NCI-H2081 treated with DMSO at 0.1 percent for 48 hours (cell line): ENCODE data around the gene HNRNPR.
A peak's percentile ranks its signal among the peaks of the same experiment; 100 is the strongest.
"Not testable (repeated sequence)": the region's sequence is repeated elsewhere in the genome, so short reads cannot be mapped to it uniquely, and the experiment has no call there.

Experiments
- DNase-seq: peaks from one replicate; lab custom pipeline; 2025; lab: John Stamatoyannopoulos, UW

Gene HNRNPR

DNA sequence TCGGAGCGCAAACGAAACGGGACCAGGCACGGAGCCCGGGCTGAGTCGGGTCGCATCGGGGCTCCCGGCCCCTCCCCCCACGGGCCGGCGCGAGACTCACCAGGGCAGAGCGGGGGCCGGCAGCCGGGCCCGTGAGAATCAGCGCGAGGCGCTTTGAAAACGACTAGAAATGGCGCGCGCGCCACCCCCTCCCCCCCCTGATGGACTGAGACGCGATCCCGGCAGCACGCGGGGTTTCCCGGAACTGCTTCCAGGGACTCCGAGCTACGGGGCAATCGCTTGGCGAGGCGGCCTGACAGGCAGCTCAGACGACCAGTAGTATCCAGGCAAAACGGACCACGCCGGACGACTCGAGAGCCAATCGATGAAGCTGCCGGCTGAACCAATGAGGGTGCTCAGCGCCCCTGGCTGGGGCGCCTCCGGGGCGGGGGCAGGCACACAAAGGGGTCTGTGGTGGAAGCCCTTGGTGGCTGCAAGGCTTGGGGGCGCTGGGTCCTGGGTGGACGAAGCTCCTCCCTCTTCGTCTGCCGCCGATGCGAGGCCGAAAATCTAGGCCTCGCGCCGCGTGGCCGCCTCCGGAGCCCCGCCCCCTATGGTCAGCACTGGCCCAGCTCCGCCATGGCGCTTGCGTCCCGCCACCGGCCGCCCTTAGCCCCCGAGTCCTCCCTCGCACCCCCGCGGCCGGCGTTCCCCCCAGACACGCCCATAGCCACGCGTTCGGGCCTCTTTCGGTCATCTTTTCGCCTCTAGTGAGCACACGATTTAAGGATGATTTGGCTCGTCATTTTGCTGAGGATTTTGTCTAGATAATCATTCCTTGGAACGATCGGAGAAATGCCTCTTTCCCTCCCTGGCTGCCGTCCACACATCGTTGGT is at the start of gene HNRNPR:
TSS of gene HNRNPR (minus strand) at position 174 of the 876 bp plus-strand sequence. CDS start 3,276 bp downstream, outside the sequence.
- peak; percentile 99 for DNase-seq

DNA sequence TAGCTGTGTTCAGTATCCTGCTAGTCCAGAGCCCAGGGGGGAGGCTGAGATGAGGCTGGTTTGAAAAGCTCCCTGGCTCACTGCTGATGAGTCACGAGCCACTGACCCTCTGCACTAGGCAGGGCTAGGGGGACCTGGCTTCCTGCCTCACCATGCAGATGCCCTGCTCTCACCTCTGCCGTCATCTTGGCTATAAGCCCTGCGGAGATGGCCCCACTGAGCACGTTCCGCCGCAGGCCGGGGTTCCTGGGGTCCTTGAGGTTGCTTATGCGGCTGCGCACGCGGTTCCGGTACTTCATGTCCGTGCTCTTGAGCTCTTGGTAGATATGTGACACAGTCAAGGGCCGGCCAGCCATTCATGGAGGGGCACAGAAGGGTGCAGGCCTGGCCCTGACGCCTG is 49.6 kb upstream of the HNRNPR start:
- no peak for DNase-seq

DNA sequence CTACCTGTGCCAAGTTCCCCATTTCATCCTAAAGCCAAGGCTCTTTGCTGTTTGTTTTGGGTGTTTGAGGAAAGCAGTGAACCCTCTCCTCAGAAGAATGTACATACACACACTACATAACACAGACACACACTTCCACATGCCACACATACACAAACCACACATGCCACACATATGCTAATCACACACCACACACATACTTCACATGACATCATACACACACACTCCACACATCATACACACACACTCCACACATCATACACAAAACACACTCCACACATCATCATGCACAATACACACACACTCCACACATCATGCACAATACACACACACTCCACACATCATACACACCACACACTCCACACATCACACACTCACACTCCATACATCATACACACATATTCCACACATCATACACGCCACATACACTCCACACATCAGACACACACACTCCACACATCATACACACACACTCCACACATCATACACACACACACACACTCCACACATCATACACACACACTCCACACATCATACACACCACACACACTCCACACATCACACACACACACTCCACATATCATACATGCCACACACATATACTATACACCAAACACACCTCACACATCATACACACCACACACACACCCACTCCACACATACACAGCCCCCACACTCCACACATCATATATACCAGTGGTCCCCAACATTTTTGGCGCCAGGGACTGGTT is 48.2 kb upstream of the HNRNPR start:
- DNase-seq = no peak

DNA sequence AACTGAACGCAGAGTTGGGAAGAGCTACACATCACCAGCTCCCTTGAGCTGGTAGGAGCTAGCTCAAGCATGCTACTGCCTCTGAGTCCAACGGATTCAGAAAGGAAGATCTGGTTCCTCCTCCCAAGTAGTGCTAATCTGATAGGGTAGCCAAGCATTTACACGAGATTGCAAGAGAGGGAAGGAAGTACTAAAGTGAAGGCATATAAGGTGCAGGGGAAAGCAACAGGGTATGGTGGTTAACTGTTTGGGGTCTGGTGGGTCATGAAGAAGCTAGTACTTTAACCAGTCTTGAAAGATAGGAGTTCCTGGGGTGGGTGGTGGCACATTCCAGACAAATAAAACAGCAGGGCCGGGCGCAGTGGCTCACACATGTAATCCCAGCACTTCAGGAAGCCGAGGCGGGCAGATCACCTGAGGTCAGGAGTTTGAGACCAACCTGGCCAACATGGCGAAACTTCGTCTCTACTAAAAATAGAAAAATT is 45.8 kb upstream of the HNRNPR start:
- DNase-seq = no peak

DNA sequence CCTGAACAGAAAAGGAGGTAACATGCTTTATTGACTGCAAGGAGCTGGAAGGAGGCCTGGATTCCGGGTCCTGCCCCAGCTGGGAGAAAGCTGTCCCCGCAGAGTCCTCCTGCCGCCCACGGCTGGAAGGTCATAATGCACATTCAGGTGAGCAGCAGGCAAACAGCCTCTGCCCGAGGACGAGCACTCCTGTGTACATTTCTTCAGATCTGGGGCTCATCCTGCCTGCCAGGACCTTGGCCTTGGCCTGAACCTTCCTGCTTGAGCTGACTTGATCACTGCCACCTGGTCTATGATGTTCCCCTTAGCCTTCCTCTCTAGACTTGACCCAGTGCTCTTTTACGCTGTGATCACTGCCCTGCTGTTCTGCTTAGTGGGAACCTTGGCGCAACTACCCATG is 43.4 kb upstream of the HNRNPR start:
- DNase-seq = no peak

DNA sequence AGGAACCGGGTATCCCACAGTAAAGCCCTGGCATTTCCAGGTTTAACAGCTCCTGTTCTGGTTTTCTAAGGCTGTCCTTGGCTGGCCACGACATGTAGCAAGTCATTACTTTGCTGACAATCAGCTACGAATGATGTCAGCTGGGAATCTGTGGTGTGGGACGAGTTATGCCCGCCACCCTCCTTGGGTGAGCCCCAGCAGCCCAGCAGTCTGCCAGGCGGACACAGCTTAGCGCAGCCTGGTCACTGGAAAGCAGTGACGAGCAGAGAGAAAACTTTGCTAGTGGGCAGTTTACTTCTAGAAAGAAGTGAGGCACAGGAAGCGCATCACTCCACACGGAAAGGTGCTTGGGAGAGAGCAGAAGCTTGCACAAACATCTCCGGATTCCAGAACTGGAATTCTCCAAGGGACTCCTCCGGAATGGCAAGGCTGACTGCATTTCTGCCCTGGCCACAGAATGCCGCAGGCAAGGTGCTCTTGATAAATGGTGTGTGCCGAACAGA is 41.1 kb upstream of the HNRNPR start:
- no peak for DNase-seq

DNA sequence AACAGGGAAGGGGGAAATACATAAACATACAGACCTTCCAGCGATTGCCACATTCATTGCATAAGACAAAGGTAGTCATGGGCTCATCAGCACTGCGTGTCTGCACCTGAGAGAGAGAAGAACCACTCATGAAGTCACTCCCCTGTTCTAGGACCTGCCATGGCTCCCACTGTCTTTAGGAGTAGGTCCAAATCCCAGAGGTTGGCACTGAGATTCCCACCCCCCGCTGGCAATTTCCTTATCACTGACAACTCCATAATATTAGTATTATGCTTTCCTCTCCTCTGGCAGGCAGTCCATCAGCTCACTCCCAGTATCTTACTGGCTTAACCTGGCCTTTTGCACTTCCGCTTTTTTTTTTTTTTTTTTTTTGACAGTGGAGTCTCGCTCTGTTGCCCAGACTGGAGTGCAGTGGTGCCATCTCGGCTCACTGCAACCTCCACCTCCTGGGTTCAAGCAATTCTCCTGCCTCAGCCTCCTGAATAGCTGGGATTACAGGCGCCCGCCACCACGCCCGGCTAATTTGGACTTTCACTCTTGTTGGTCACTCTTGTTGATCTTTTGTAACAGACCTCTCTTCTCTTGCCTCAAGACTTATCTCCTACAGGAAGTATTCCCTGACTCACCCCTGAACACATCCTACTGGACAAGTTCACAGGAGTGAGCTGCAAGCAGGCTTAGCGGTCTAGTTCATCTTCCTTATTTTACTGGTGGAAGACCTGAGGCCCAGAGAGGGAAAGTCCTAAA is 40.4 kb upstream of the HNRNPR start:
- DNase-seq = no peak

DNA sequence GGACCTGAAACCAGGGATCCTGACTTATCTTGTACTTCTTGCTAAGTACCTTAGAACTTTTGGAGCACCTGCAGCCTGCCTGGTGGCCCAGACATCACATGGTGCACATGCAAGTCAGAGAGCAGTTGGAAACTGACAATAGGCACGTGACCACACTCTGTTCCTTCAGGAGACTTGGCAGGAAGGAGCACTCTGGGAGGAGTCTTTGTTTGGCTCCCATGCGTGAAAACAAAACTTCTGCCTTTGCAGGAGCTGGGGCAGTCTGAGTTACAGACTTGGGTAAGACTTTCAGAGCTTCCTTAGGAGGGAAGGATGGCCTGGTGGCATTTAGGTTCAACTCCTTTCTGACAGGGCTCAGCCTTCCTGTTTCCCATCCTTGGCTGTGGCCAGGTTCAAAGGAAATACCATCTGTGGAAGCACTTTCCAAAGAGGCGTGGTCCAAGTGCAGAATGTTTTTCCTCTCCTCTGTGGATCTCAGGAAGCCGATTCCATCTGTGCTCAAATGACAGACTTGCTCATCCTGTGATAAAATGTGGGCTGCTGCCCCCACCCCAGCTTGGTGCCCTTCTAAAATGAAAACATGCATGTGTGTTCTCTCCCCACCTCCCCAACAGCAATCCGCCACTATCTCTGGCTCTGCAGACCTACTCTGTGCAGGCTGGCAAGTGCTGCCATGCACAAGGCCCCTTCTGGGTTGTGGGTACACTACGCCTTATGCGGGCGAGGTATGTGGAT is 39.7 kb upstream of the HNRNPR start:
- no peak for DNase-seq

DNA sequence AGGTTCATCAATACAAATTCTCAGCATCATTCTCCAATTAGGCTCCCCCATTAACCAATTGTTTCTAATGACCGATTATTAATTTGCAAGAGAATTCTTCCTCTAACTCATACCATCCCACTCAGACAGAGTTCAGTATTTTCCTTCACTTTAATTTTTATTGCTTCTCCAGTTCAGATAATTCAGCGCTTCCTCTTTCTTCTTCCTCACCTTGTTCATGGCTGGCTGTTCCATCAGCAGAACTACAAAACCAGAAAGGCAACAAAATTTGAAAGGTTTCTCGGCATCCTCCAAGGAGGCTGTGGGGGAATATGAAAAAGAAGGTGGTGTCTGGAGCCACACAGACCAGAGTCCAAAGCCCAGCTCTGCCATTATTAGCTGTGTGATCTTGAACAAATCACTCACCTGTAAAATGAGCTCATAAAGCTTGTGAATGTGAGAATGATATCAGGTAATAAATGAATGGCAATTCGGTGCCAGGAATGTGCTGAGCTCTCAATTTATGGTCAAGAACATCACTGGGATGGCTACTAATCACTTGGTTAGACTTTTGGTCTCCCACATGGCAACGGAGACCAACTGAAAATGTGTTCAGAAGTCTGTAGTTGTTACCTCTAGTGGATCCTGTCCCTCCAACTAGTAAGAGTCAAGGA is 37.3 kb upstream of the HNRNPR start:
- no peak for DNase-seq

DNA sequence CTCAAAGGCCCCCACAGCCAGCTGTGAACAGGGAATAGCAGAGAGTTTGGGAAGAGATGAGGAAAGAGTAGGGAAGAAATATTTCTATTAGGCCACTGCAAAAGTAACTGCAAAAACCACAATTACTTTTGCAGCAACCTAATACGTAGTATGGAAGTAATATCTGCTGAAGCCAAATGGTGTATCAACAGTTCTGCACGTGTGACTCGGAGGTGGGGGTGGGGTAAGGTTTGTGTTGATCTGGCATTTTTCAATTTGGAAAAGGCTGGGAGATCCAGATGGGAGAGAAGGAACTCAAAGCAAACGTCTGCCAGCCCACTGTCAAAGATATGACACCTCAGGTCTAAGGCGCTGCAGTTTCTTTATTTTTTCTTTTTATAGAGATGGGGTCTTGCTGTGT is 36.6 kb upstream of the HNRNPR start:
- no peak for DNase-seq

DNA sequence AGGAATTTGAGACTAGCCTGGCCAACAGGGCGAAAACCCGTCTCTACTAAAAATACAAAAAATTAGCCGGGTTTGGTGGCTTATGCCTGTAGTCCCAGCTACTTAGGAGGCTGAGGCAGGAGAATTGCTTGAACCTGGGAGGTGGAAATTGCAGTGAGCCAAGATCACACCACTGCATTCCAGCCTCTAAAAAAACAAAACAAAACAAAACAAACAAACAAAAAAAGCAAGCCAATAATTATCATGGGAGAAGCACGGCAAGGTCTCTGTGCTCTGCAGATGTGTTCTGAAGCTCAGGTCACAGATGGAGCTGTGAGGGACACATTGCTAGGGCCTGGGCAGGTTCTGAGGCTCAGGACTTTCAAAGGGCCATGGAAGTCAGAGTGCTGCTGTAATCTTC is 36.2 kb upstream of the HNRNPR start:
- DNase-seq = not testable (repeated sequence)

DNA sequence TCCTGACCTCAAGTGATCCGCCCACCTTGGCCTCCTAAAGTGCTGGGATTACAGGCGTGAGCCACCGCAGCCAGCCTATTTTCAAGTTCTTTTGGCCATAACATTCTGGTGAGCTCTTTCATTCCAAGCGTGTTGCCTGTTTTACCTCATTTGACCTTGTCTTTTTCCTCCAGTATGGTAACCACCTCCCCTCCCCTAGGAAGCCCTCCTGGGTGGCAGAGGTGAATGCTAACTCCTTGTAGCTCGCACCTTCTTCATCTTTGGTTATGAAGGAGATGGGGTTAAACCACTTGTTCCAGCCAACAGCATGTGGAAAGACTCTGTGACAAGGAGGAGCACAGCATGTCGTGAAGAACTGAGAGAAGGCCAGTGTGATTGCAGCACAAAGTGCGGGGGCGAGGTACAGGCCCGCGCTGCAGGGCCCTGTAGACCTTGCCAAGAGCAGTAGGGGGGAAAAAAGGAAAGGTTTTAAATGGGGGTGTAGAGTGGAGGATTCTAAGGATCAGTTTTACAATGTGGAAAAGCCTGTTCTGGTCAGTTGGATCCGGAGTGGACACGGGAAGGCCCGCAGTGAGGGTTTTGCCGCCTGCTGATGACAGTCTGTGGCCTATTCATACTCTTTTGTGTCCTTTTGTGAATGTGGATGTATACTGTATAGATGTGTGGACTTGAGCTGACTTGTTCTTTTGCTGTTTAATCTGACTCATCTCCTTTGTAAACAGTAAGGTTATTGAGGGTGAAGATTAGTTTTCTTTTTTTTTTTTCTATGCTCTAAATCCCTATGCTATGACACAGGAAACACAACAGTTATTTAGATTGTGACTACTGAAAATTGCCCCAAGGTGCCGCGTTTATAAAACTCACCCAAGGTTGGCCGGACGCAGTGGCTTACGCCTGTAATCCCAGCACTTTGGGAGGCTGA is 33.1 kb upstream of the HNRNPR start:
- DNase-seq = no peak

DNA sequence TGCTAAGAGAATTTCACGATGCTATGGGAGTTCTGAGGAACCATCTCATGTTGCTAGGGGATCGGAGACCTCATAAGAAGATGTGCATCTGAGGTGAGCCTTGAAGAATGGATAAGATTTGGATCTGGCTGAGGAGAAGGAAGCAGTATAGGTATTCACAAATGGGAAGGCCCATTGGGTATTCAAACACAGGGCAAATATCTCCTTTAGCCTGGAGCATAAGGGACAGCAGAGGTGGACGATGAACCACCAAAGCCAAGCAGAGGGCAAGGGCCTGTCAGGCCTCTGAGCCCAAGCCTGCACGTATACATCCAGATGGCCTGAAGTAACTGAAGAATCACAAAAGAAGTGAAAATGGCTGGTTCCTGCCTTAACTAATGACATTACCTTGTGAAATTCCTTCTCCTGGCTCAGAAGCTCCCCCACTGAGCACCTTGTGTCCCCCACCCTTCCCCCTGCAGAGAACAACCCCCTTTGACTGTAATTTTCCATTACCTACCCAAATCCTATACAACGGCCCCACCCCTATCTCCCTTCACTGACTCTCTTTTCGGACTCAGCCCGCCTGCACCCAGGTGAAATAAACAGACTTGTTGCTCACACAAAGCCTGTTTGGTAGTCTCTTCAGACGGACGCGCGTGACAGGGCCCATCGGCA is 30.1 kb upstream of the HNRNPR start:
- not testable (repeated sequence) for DNase-seq

DNA sequence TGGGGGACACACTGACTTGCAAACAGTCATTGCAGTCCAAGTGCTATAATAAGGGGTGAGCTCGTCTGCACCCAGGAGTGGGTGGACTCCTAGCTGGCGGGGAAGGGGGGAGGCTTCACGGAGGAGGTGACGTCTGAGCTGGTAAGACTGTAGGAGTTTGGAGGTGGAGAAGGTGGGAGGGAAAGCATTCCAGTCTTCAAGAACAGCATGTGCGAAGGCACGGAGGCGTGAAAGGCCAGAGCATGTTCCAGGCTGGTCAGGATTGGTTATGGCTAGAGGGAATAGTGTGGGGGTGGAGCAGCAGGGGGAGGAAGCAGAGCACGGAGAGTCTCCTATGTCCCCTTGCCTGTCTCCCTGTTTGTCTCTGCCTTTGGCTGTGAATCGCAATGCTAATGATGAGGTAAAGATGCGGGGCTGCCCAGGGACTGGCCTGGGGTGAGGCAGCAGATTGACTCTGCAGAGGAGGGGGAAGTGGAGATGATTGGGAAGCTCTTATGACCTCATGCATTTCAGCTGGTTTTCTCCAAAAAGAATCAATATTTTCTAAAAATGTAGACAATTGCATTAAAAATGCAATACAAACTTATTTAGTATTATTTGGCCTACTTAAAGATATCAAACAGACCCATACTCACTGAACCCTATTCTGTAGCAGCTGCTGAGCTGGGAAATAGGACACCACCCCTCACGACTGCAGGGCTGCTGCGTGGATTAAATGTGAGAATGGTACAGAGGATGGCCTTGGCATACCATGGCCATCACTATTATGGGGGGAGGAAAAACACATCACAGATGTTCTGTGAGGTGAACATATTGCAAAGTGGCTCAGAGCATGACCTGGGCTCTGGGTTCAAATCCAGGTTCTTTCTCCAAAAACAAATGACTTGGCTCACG is 28.1 kb upstream of the HNRNPR start:
- DNase-seq = no peak

DNA sequence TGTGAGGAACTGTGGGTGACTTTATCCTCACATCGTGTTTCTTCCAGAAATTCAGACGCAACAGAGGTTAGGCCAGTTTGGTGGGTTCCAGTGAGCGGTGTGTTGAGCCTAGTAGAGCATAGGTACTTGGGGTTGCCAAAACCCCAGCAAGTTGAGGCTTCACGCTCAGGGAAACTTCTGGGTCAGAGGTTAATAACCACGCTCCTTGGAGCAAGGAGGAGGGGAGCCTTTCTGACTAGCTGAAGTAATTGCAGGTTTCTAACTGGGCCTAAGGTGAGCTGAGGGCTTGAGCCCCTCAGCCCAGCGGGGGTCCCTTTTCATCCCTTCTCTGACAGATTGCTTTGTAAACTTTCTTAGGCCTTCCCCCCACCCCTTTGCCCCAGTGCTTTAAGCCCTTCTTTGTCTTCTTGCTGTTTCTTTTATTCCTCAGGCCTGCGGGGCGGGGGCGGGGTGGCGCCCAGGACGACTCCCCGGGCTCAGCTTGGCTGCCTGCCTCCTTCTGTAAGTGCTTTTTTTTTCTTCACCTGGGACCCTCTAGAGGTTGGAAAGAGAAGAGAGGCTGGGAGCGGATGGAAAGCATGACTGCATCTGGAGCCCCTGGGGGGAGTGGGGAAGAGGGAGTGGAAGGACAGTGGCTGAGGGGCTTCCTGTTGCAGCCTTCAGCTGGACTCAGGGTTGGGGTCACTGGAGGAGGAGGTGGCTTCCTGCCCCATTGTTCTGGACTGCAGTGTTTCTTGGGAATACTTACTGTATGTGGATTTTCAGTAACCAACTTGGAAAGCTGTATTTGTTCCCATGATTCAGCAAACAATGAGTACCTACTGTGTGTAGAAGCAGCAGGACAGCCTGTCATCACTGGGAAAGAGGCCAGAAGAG is 26.9 kb upstream of the HNRNPR start:
- no peak for DNase-seq

DNA sequence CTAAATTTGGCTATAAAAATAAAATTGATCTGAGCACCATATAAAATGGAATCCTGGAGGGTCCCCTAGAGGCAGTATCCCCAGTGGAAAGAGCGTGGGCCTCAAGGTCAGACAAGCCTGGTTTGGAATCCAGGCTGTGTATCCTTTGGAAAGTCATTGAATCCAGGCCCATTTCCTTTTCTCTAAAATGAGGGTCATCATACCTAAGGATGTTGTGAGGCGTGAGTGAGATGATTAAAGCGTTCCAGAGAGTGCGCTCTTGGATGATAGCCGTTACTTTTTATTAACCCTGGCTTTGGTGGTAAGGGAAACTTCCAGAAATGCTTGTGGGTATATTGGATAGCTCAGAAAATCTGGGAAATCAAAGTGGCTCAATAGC is 26.2 kb upstream of the HNRNPR start:
- no peak for DNase-seq

DNA sequence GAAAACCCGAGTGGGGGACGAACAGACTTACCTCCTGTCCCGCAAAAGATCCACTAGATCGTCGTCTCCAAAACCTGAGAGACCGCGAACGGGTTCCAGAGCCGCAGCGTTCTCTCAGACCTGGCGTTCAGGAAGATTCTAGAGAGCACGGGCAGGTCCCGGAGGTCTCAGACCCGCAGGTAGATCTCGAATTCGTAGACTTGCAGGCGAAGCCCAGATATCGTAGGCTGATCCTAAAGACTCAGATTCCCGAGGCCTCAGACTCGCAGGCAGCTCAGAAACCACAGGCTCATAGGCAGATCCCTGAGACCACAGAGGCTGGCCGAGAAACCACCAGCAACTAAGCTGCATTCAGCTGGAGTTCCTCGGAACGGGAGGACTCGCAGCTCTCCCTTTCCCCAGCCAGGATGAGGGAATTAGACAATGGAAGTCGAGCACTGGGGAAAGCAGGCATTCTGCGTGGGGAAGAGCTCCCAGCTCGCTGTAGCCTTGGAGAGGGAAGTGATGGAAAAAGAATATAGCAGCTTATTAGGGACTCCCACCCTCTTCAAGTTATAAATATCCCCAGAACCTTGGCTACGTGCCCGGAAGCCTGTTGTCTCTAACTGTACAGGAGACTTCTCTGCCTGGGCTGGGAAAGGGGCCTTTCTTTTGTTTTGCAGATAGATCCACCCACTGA is 25.4 kb upstream of the HNRNPR start, which contains the start of gene ZNF436:
TSS of gene ZNF436 (minus strand) at position 502 of the 679 bp plus-strand sequence. CDS start 1,831 bp downstream, outside the sequence.
- DNase-seq = peak; percentile 12
